GM12872 (cell line): Measurements from ENCODE around the gene SLC9A7.

ENCODE experiments used
- CTCF ChIP-seq: IDR thresholded peaks from 3 replicates; pipeline ENCODE4 v1.5.1; 2011; ENCODE audit warnings: low read depth, mild to moderate bottlenecking, low read length, moderate library complexity; ENCODE audit not compliant: insufficient read depth

SLC9A7 gene

GRCh38 chrX:46642145-46642544 is 116.8 kb downstream of the SLC9A7 start:
- TF ChIP-seq CTCF, result no peak; the same call in 2 of the 3 replicates

- TF ChIP-seq CTCF, result no peak
These were observed 121.0 kb downstream of the SLC9A7 start for GRCh38 chrX:46637938-46638337.

DNA sequence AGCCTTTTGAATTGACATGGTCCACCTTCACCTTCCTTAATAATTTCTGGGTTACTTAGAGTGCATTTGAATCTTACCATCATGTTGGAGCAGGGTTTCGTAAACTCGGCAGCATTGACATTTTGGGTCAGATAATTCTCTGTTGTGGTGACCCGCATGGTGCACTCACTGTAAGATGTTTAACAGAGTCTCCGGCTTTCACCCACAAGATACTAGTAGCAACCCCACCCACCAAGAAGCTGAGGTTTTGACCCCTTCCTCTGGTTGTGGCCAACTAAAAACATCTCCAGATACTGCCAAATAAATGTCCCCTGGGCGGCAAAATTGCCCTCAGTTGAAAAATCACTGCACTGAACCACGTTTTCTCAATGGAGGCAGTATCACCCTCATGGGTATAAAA is 122.7 kb downstream of the SLC9A7 start:
- TF ChIP-seq CTCF, result no peak

GRCh38 chrX:46635186-46635585 is 123.7 kb downstream of the SLC9A7 start:
- no peak for TF ChIP-seq CTCF

DNA sequence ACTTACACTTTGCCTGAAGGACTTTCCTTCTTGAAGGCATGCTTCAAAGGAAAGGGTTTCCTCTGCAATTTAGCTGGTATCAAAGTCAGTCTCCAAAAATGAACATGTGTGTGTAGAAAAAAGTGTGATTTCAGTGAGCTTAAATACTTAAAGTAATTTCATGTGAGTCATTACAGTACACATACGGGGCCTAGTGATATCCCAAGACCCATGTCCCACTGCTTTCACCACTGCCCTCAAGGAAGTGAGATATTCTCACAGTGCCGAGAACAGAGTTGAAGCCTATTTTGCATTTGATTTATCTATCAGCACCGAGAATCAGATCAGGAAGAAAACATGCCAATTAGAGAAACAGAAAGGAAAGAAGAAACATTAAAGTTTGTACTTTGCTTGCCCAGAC is 124.3 kb downstream of the SLC9A7 start:
- TF ChIP-seq CTCF, result no peak

- TF ChIP-seq CTCF, result no peak
These were observed 128.8 kb downstream of the SLC9A7 start for GRCh38 chrX:46630141-46630540.

DNA sequence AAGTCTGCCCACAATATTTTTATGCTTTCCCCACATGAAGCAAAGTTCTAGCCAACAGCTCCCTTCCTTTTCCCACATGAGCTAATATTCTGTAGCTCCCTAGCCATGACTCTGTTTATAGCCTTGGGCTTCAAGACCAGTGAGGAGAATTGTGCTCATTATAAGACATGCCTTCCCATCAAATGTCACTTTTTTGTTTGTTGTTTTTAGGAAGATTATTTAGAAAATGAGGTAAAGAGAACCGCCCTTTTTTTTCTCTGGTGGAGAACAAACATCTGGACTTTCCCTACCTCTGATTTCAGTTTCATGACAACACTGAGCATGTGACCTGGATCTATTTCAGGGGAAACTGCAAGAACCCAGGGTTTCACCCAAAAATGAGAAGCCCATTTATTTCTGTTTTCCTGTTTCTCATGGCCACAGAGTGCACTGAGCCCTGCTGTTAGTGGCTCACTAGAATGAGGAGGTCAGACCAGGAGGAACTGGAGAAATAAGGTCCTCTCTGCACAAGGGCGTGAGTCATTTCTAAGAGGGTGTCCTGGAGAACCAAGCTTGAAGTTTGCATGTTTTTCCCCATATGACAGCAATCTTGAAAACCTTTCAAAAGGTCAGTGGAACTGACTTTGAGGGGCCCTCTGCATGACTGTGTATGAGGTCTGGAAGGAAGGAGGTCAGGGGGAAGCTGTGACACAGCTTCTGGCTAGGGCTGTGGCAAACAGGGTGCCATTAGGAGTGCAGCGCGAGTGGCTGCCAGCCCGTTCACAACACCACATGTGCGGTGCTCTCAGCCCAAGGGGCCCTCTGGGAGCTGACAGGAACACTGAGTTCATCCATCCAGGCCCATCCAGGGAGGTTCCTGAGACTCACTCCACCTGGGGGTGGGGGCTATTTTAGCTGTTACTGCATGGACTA is 130.2 kb downstream of the SLC9A7 start:
- no peak for TF ChIP-seq CTCF
